SU-DHL-6 (cell line): Measurements from ENCODE around the gene SCTR.

Experiments
- H2AFZ ChIP-seq: fragments of 200-600 bp; sonication (generic); 2 replicates; pipeline ENCODE4 v1.6.1; 2014; ENCODE audit warnings: low read depth, mild to moderate bottlenecking, moderate library complexity, mixed read lengths, antibody characterized with exemption, low read length; ENCODE audit not compliant: severe bottlenecking
- H3F3A ChIP-seq: fragments of 200-600 bp; shearing (Covaris generic); 2 replicates; pipeline ENCODE4 v1.6.0; 2016; ENCODE audit warnings: antibody characterized with exemption, mild to moderate bottlenecking; ENCODE audit not compliant: insufficient read depth
- H3K27ac ChIP-seq: fragments of 200-600 bp; sonication (generic); 2 replicates; pipeline ENCODE4 v1.5.1; 2016; ENCODE audit warnings: low read depth, mild to moderate bottlenecking, low read length, moderate library complexity, mixed read lengths
- H3K27me3 ChIP-seq: fragments of 200-600 bp; sonication (generic), shearing (Covaris generic); 2 replicates; pipeline ENCODE4 v1.6.0; 2014; ENCODE audit warnings: mild to moderate bottlenecking, low read length
- H3K36me3 ChIP-seq: fragments of 200-600 bp; sonication (generic); 2 replicates; pipeline ENCODE4 v1.6.1; 2014; ENCODE audit warnings: mild to moderate bottlenecking, low read length, mixed read lengths
- H3K4me2 ChIP-seq: fragments of 300-600, 200-600 bp; shearing (Covaris generic), sonication (generic); 2 replicates; pipeline ENCODE4 v1.6.0; 2014; ENCODE audit warnings: low read length, low read depth, mild to moderate bottlenecking; ENCODE audit not compliant: poor library complexity, severe bottlenecking
- H3K4me3 ChIP-seq: fragments of 200-600 bp; sonication (generic); 2 replicates; pipeline ENCODE4 v1.5.1; 2014; ENCODE audit warnings: antibody characterized with exemption, low read length, mild to moderate bottlenecking, mixed read lengths; ENCODE audit not compliant: insufficient read depth, poor library complexity, severe bottlenecking
- H3K79me2 ChIP-seq: fragments of 200-600 bp; sonication (generic); 2 replicates; pipeline ENCODE4 v1.6.1; 2014; ENCODE audit warnings: mild to moderate bottlenecking, low read length, moderate library complexity; ENCODE audit not compliant: insufficient read depth
- H3K9ac ChIP-seq: fragments of 200-600 bp; sonication (generic); 2 replicates; pipeline ENCODE4 v1.7.0; 2014; ENCODE audit warnings: mild to moderate bottlenecking, low read length
- H3K9me2 ChIP-seq: fragments of 200-600 bp; sonication (generic); replicated peaks from 2 replicates; pipeline ENCODE4 v1.6.1; 2014; ENCODE audit warnings: low read length; ENCODE audit not compliant: insufficient read depth
- H3K9me3 ChIP-seq: fragments of 200-600 bp; sonication (generic); 2 replicates; pipeline ENCODE4 v1.6.1; 2014; ENCODE audit warnings: low read length, mixed read lengths; ENCODE audit not compliant: insufficient read depth
- H4K20me1 ChIP-seq: fragments of 200-600 bp; sonication (generic); 2 replicates; pipeline ENCODE4 v1.6.1; 2014; ENCODE audit warnings: low read depth, mild to moderate bottlenecking, antibody characterized with exemption, low read length, moderate library complexity, mixed read lengths
- EZH2phosphoT487 ChIP-seq: fragments of 200-600 bp; sonication (generic), shearing (Covaris generic); conservative IDR thresholded peaks from 2 replicates; pipeline ENCODE4 v1.6.1; 2018; ENCODE audit warnings: mild to moderate bottlenecking, antibody characterized with exemption, low read length, moderate library complexity, mixed read lengths
- TF ChIP-seq, protein P1 (sequence below): fragments of 200-600 bp; sonication (generic); IDR thresholded peaks from one replicate; pipeline ENCODE4 v1.5.1; 2017; ENCODE audit warnings: antibody characterized with exemption, mild to moderate bottlenecking, low read length, moderate library complexity; ENCODE audit not compliant: insufficient read depth, poor library complexity, severe bottlenecking

SCTR gene

GRCh38 chr2:119451336-119452050 is 72.8 kb downstream of the SCTR start:
- H3K36me3 ChIP-seq: no peaks in the 10 kb centered on the region
- no peak overlapping the region for H3K4me2 ChIP-seq
- H3K79me2 ChIP-seq: no peaks in the 10 kb centered on the region
- H3K9me3 ChIP-seq: no peaks in the 10 kb centered on the region
- no peak for TF ChIP-seq EZH2phosphoT487
- TF ChIP-seq, protein P1, sequence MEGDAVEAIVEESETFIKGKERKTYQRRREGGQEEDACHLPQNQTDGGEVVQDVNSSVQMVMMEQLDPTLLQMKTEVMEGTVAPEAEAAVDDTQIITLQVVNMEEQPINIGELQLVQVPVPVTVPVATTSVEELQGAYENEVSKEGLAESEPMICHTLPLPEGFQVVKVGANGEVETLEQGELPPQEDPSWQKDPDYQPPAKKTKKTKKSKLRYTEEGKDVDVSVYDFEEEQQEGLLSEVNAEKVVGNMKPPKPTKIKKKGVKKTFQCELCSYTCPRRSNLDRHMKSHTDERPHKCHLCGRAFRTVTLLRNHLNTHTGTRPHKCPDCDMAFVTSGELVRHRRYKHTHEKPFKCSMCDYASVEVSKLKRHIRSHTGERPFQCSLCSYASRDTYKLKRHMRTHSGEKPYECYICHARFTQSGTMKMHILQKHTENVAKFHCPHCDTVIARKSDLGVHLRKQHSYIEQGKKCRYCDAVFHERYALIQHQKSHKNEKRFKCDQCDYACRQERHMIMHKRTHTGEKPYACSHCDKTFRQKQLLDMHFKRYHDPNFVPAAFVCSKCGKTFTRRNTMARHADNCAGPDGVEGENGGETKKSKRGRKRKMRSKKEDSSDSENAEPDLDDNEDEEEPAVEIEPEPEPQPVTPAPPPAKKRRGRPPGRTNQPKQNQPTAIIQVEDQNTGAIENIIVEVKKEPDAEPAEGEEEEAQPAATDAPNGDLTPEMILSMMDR: no peak
- H2AFZ ChIP-seq: no peak overlapping the region
- H3K9me2 ChIP-seq: no peaks in the 10 kb centered on the region
- H3K9ac ChIP-seq: no peak overlapping the region
- no peak overlapping the region for H3K4me3 ChIP-seq
- H3F3A ChIP-seq: no peaks in the 10 kb centered on the region
- no peak overlapping the region for H3K27ac ChIP-seq
- H3K27me3 ChIP-seq: no peaks in the 10 kb centered on the region
- H4K20me1 ChIP-seq: no peaks in the 10 kb centered on the region

- Histone ChIP-seq H3K27me3 (no peaks in the 10 kb centered on the region), H3K36me3 (no peaks in the 10 kb centered on the region), H4K20me1 (no peaks in the 10 kb centered on the region), H3K9me3 (no peaks in the 10 kb centered on the region), H3K4me3 (no peak overlapping the region), H2AFZ (no peak overlapping the region), H3K9ac (no peak overlapping the region), H3K9me2 (no peaks in the 10 kb centered on the region), H3K79me2 (no peaks in the 10 kb centered on the region), H3K27ac (no peak overlapping the region), H3K4me2 (no peak overlapping the region), H3F3A (no peaks in the 10 kb centered on the region)
- TF ChIP-seq, protein P1: no peak
- no peak for TF ChIP-seq EZH2phosphoT487
Observed at GRCh38 chr2:119449521-119449920, 74.8 kb downstream of the SCTR start.

- TF ChIP-seq, protein P1: no peak
- no peak for TF ChIP-seq EZH2phosphoT487
- Histone ChIP-seq H3F3A (no peaks in the 10 kb centered on the region), H3K4me2 (no peak overlapping the region), H4K20me1 (no peaks in the 10 kb centered on the region), H3K9ac (no peak overlapping the region), H3K79me2 (no peaks in the 10 kb centered on the region), H3K36me3 (no peaks in the 10 kb centered on the region), H3K27ac (no peak overlapping the region), H3K9me2 (no peaks in the 10 kb centered on the region), H3K27me3 (no peaks in the 10 kb centered on the region), H2AFZ (no peak overlapping the region), H3K4me3 (no peak overlapping the region), H3K9me3 (no peaks in the 10 kb centered on the region)
Observed at GRCh38 chr2:119448427-119449141, 75.7 kb downstream of the SCTR start.
